Kidney (tissue), 14 donors: ENCODE measurements around the gene FYCO1. TPM values are rescaled to one million over a fixed set of nuclear protein-coding genes. Genes with fewer than 3 reads are reported as not detected.

Experiments
- DNase-seq, 5 donors: peaks; one replicate each; pipeline ENCODE4 v3.0.0-alpha.2; 2013 to 2020
- FAIRE-seq: peaks from 2 replicates; lab custom pipeline; 2012; peaks lifted over from hg19 to GRCh38; lab: Jason Lieb, UNC
- H3K27ac ChIP-seq, 2 donors: one replicate each; pipeline ENCODE4 v1.7.0; 2013; ENCODE audit warnings: low read depth in 2 of 2, low read length in 2 of 2, inconsistent platforms in 1 of 2
- H3K27me3 ChIP-seq: one replicate; pipeline ENCODE4 v1.7.1; 2013; ENCODE audit warnings: low read length, inconsistent platforms; ENCODE audit not compliant: control insufficient read depth, insufficient read depth
- H3K36me3 ChIP-seq, 3 donors: one replicate each; pipeline versions ENCODE4 v1.7.0 to v1.7.1; 2013; ENCODE audit warnings: low read length in 3 of 3, control low read depth in 1 of 3, inconsistent platforms in 1 of 3; ENCODE audit not compliant: insufficient read depth in 3 of 3, control insufficient read depth in 2 of 3
- H3K4me1 ChIP-seq, 3 donors: one replicate each; pipeline versions ENCODE4 v1.7.0 to v1.7.1; 2013; ENCODE audit warnings: low read length in 3 of 3, inconsistent platforms in 1 of 3, low read depth in 1 of 3; ENCODE audit not compliant: control insufficient read depth in 2 of 3, insufficient read depth in 2 of 3
- H3K4me3 ChIP-seq, 3 donors: one replicate each; pipeline versions ENCODE4 v1.7.0 to v1.8.1; 2013; ENCODE audit warnings: low read length in 3 of 3, control low read depth in 1 of 3, inconsistent platforms in 1 of 3
- H3K9ac ChIP-seq, 3 donors: one replicate each; pipeline versions ENCODE4 v1.7.0 to v1.7.1; 2013; ENCODE audit warnings: low read length in 3 of 3, control low read depth in 1 of 3, inconsistent platforms in 1 of 3
- H3K9me3 ChIP-seq, 3 donors: one replicate each; pipeline versions ENCODE4 v1.7.0 to v1.7.1; 2013; ENCODE audit warnings: low read length in 3 of 3, control low read depth in 1 of 3, inconsistent platforms in 1 of 3; ENCODE audit not compliant: control insufficient read depth in 2 of 3, insufficient read depth in 1 of 3
- intact Hi-C: fragments of 100-400 bp; cut with DNase I; formaldehyde crosslinking; loops from one replicate; pipeline ENCODE4 v1.11.1; 2022
- polyA plus RNA-seq: library from polyadenylated mRNA; stranded (reverse); fragments of 350-450 nt; fragmentation: Illumina TruSeq; extraction: RNeasy Lipid Tissue Mini Kit (QIAGEN cat#74804); gene quantifications from one replicate; pipeline ENCODE4 v1.2.3, GENCODE V29; 2014; ENCODE audit warnings: low read depth, low replicate concordance; ENCODE audit not compliant: insufficient read depth
- total RNA-seq: library from RNA; stranded (reverse); fragmentation: NEBNext Ultra II Directional; extraction: Animal tissue kit (Norgen Biotek cat#: 25700); gene quantifications from one replicate; pipeline ENCODE4 v1.2.1, GENCODE V29; 2021
- TF ChIP-seq, protein P1 (sequence below): IDR thresholded peaks from 3 replicates; pipeline ENCODE4 v1.5.1; 2012; ENCODE audit warnings: mild to moderate bottlenecking, moderate library complexity, borderline replicate concordance; ENCODE audit not compliant: insufficient read depth; ENCODE audit errors: extremely low read depth
- donor health status: control.
- donor health status: control.
- donor health status: control.
- donor health status: control.
- donor health status: control.
- donor health status: DM: yes; HTN: yes; CAD: no.
- donor health status: Normal renal cell carcinoma (clear cell type).

Gene FYCO1
- total and polyA plus RNA-seq, 2 donors from 2014 or later: 11.1 to 39.1 TPM

DNA sequence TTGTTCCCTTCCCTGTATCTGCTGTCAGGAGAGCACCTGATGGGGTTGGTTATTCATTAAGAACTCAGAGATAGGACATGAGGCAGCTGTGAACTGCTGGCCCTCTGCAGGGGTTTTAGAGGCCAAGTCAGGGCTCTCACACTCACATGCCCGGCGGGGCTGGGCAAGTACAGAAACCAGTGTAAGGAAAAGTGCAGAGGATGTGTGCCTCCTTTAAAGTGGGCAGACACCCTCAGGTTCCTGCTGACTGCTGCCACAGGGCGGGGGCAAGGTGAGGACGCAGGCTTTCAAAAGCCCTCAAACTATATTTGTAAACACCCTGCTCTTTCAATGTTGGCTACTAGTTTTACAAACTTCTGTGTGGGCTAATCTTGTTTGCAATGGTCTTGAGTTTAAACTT, 30.0 kb downstream of the FYCO1 start:
- TF ChIP-seq, protein P1, sequence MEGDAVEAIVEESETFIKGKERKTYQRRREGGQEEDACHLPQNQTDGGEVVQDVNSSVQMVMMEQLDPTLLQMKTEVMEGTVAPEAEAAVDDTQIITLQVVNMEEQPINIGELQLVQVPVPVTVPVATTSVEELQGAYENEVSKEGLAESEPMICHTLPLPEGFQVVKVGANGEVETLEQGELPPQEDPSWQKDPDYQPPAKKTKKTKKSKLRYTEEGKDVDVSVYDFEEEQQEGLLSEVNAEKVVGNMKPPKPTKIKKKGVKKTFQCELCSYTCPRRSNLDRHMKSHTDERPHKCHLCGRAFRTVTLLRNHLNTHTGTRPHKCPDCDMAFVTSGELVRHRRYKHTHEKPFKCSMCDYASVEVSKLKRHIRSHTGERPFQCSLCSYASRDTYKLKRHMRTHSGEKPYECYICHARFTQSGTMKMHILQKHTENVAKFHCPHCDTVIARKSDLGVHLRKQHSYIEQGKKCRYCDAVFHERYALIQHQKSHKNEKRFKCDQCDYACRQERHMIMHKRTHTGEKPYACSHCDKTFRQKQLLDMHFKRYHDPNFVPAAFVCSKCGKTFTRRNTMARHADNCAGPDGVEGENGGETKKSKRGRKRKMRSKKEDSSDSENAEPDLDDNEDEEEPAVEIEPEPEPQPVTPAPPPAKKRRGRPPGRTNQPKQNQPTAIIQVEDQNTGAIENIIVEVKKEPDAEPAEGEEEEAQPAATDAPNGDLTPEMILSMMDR: no peak
- intact Hi-C loops: no loop called here
- Histone ChIP-seq H3K36me3 (peaks cover 4 to 76% (median 43%) of the 10 kb centered on the region in 3 donors), H3K27ac (no peak overlapping the region), H3K9ac (no peak overlapping the region), H3K4me1 (peaks cover 0 to 5% (median 0%) of the 10 kb centered on the region in 3 donors), H3K9me3 (no peaks in the 10 kb centered on the region), H3K27me3 (no peaks in the 10 kb centered on the region), H3K4me3 (no peak overlapping the region)
- DNase-seq: no peak
- FAIRE-seq: no peak

DNA sequence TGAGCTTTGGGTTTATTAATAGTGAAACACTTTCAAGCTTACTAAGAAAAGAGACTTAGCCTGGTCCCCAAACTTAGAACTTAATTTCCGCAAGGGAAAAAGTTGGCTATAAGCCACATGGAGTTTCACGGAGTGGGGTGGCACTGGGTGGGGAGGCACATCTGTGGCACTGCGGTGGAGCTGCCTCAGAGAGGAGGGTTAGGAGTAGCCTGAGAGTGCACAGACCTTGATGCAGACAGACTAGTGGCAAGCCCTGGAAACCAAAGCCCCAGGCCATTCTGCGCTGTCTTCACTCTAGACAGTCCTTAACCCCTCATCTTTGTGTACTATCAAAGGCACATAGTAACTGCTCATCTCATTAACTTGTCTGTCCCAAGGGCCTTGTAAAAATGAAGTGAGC, 30.4 kb downstream of the FYCO1 start:
- H3K4me3 ChIP-seq: no peak overlapping the region
- no peak overlapping the region for H3K27ac ChIP-seq
- FAIRE-seq: no peak
- no peak overlapping the region for H3K9ac ChIP-seq
- peaks cover 0 to 5% (median 0%) of the 10 kb centered on the region in 3 donors for H3K4me1 ChIP-seq
- TF ChIP-seq, protein P1: no peak
- no peaks in the 10 kb centered on the region for H3K9me3 ChIP-seq
- no peak for DNase-seq
- peaks cover 4 to 79% (median 45%) of the 10 kb centered on the region in 3 donors for H3K36me3 ChIP-seq
- intact Hi-C loops: no loop called here
- no peaks in the 10 kb centered on the region for H3K27me3 ChIP-seq

DNA sequence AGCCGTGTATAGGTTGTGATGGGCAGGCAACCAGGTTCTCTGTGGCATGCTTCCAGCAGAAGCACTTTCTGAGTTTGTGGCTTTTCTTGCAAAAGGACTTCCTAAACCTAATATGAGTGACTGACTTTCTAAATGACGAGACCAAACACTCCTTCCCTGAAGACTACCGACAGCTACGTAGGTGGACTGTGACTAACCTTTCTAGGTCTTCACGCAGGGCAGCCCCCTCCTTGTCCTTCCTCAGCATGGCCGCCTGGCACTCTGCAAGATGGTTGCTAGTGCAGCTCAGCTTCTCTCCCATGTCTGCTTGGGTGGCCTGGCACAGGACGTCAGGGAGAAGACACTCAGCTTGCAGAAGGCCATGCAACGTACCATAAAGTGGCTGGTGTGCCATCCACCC, 31.5 kb downstream of the FYCO1 start:
- intact Hi-C loops: no loop called here
- DNase-seq (no peak), FAIRE-seq (no peak)
- H3K27ac ChIP-seq: no peak overlapping the region
- no peaks in the 10 kb centered on the region for H3K9me3 ChIP-seq
- H3K27me3 ChIP-seq: no peaks in the 10 kb centered on the region
- TF ChIP-seq, protein P1: no peak
- H3K36me3 ChIP-seq: peaks cover 4 to 79% (median 50%) of the 10 kb centered on the region in 3 donors
- no peak overlapping the region for H3K4me3 ChIP-seq
- peaks cover 0 to 5% (median 0%) of the 10 kb centered on the region in 3 donors for H3K4me1 ChIP-seq
- no peak overlapping the region for H3K9ac ChIP-seq

DNA sequence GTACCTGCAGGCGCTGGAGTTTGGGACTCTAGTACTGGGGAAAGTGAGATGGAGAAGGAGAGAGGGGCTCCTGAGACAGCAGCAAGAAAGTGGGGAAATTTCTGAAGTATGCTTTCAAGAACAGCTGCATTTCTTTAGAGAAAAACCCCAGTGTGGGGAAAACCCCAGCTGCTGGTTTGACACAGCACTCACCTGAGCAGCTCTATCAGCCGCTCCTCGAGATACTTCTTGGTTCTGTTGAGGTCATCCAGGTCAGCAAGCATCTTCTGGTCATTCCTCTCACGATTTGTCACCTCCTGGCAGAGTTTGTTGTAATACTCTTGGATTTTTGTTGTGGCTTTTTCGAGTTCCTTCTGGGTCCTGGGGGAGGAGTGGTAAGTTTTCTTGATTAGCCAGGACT, 33.6 kb downstream of the FYCO1 start:
- no peak overlapping the region for H3K9ac ChIP-seq
- no peaks in the 10 kb centered on the region for H3K27me3 ChIP-seq
- H3K9me3 ChIP-seq: no peaks in the 10 kb centered on the region
- H3K4me3 ChIP-seq: no peak overlapping the region
- H3K4me1 ChIP-seq: peaks cover 0 to 5% (median 0%) of the 10 kb centered on the region in 3 donors
- intact Hi-C loops: no loop called here
- no peak overlapping the region for H3K27ac ChIP-seq
- H3K36me3 ChIP-seq: peaks cover 4 to 75% (median 58%) of the 10 kb centered on the region in 3 donors
- TF ChIP-seq, protein P1: no peak
- no peak for DNase-seq
- FAIRE-seq: no peak
